ENCODE results near the gene ZNF320. TPM values are rescaled to one million over a fixed set of nuclear protein-coding genes. Genes with fewer than 3 reads are reported as not detected.

ZNF320 gene
- total and polyA plus RNA-seq, 9 of the 15 experiments (the other 6 are each of a cell fraction or from before 2014, with no cell fraction given): 5.4 to 25.6 (median 11.7) TPM

DNA sequence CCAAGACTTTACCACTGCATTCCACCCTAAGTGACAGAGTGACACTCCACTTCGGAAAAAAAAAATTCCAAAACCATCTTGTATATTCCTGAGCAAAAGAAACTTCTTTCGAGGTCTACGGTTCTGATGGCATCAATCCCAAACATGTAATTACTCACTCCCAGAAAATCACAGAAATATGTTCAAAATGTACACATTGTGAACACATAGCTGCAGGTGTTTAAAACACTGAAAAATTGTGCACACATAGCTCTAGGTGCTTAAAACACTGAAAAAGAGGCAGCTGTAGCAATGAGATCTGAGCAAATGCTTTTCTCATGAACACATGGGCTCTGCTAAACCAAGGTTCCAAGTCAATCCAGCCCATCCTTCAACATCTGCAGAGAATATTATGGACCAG lies 26.0 kb downstream of the ZNF320 start:
- intact Hi-C loops (cut with micrococcal nuclease) (no loop called here), in situ Hi-C loops (cut with MboI) (no loop called here)
- DNase-seq (ENCODE audit: extremely low read depth in 1 of 4, low spot score in 3 of 4) (no peak), ATAC-seq (no peak), FAIRE-seq (no peak)
- Histone ChIP-seq H3K9ac (ENCODE audit: insufficient read depth in 1 of 2, low read depth in 2 of 2, low read length in 2 of 2) (no peak overlapping the region), H3K27ac (ENCODE audit: extremely low read depth, low read depth, low read length) (no peak overlapping the region), H2AFZ (ENCODE audit: low read depth, low read length) (no peak overlapping the region), H3K4me1 (replicated peaks in 1 of 2; ENCODE audit: control insufficient read depth in 2 of 2, insufficient read depth in 2 of 2, low read length in 2 of 2) (peaks cover 11 to 17% of the 10 kb centered on the region in 2 experiments; a peak in 3 of 5 replicates), H3K36me3 (ENCODE audit: control insufficient read depth, insufficient read depth, low read length) (no peaks in the 10 kb centered on the region), H3K9me3 (replicated peaks; ENCODE audit: control insufficient read depth, insufficient read depth, low read depth, low read length) (no peaks in the 10 kb centered on the region), H4K20me1 (replicated peaks; ENCODE audit: control insufficient read depth, insufficient read depth, low read length) (no peaks in the 10 kb centered on the region), H3K4me2 (ENCODE audit: insufficient read depth, low read length) (no peak overlapping the region), H3K9me1 (ENCODE audit: control insufficient read depth, insufficient read depth, low read length) (no peaks in the 10 kb centered on the region), H3K79me2 (ENCODE audit: control insufficient read depth, insufficient read depth, low read length) (no peaks in the 10 kb centered on the region), H3K27me3 (ENCODE audit: control insufficient read depth in 2 of 2, insufficient read depth in 2 of 2, low read length in 2 of 2) (no peaks in the 10 kb centered on the region), H3K4me3 (no peak overlapping the region)
- ChIA-PET POLR2A (no interaction called here), CTCF (ENCODE audit: low intra/inter-chr PET ratio) (no interaction called here)
- BruUV-seq (replicated peaks): no TSS peak
- no peak for TF ChIP-seq ZNF217 (CRISPR knock-in tag; IDR thresholded peaks at IDR 0.05)
- TF ChIP-seq GABPB2 (CRISPR knock-in tag; conservative IDR thresholded peaks at IDR 0.05): no peak
- no peak for TF ChIP-seq GTF2E2 (tag; IDR thresholded peaks at IDR 0.05)
- no peak for TF ChIP-seq LEF1 (IDR thresholded peaks at IDR 0.05)
- no peak for TF ChIP-seq EWSR1 (IDR thresholded peaks at IDR 0.05; ENCODE audit: borderline replicate concordance, low read depth, partially characterized antibody)
- no peak for TF ChIP-seq ZBTB12 (CRISPR knock-in tag; IDR thresholded peaks at IDR 0.05)
- TF ChIP-seq SAFB (IDR thresholded peaks at IDR 0.05; ENCODE audit: borderline replicate concordance, low read depth, low read length): no peak
- TF ChIP-seq, protein P1, sequence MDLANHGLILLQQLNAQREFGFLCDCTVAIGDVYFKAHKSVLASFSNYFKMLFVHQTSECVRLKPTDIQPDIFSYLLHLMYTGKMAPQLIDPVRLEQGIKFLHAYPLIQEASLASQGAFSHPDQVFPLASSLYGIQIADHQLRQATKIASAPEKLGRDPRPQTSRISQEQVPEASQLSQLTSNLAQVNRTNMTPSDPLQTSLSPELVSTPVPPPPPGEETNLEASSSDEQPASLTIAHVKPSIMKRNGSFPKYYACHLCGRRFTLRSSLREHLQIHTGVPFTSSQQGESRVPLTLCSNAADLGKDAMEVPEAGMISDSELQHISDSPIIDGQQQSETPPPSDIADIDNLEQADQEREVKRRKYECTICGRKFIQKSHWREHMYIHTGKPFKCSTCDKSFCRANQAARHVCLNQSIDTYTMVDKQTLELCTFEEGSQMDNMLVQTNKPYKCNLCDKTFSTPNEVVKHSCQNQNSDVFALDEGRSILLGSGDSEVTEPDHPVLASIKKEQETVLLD (IDR thresholded peaks at IDR 0.05): no peak
- TF ChIP-seq, protein P2, sequence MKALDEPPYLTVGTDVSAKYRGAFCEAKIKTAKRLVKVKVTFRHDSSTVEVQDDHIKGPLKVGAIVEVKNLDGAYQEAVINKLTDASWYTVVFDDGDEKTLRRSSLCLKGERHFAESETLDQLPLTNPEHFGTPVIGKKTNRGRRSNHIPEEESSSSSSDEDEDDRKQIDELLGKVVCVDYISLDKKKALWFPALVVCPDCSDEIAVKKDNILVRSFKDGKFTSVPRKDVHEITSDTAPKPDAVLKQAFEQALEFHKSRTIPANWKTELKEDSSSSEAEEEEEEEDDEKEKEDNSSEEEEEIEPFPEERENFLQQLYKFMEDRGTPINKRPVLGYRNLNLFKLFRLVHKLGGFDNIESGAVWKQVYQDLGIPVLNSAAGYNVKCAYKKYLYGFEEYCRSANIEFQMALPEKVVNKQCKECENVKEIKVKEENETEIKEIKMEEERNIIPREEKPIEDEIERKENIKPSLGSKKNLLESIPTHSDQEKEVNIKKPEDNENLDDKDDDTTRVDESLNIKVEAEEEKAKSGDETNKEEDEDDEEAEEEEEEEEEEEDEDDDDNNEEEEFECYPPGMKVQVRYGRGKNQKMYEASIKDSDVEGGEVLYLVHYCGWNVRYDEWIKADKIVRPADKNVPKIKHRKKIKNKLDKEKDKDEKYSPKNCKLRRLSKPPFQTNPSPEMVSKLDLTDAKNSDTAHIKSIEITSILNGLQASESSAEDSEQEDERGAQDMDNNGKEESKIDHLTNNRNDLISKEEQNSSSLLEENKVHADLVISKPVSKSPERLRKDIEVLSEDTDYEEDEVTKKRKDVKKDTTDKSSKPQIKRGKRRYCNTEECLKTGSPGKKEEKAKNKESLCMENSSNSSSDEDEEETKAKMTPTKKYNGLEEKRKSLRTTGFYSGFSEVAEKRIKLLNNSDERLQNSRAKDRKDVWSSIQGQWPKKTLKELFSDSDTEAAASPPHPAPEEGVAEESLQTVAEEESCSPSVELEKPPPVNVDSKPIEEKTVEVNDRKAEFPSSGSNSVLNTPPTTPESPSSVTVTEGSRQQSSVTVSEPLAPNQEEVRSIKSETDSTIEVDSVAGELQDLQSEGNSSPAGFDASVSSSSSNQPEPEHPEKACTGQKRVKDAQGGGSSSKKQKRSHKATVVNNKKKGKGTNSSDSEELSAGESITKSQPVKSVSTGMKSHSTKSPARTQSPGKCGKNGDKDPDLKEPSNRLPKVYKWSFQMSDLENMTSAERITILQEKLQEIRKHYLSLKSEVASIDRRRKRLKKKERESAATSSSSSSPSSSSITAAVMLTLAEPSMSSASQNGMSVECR (CRISPR knock-in tag; IDR thresholded peaks at IDR 0.05): no peak
- TF ChIP-seq TRIM24 (IDR thresholded peaks at IDR 0.05): no peak
- TF ChIP-seq KLF1 (tag; IDR thresholded peaks at IDR 0.05): no peak
- TF ChIP-seq NFE2 (IDR thresholded peaks at IDR 0.05; ENCODE audit: low read depth): no peak
- WGBS (ENCODE audit: insufficient coverage, low coverage, missing lambda C conversion rate): 70% methylated on average over 3 of the region's 3 CpGs

All from K562 (cell line).